PC-3 (cell line): ENCODE measurements around the gene PTPRE.

ENCODE experiments used
- CTCF ChIP-seq: fragments of 300-600 bp; sonication (generic); conservative IDR thresholded peaks from 2 replicates; pipeline ENCODE4 v1.5.1; 2017; ENCODE audit warnings: antibody characterized with exemption, low read depth, mild to moderate bottlenecking, low read length
- EZH2 ChIP-seq: fragments of 300-600 bp; sonication (generic); IDR thresholded peaks from one replicate; pipeline ENCODE4 v1.6.1; 2017; ENCODE audit warnings: antibody characterized with exemption, mild to moderate bottlenecking, low read length; ENCODE audit not compliant: unreplicated experiment
- EZH2phosphoT487 ChIP-seq: fragments of 300-600 bp; sonication (generic); IDR thresholded peaks from 2 replicates; pipeline ENCODE4 v1.6.1; 2018; ENCODE audit warnings: mild to moderate bottlenecking, antibody characterized with exemption, low read length, borderline replicate concordance

- TF ChIP-seq EZH2phosphoT487 (no peak), CTCF (no peak), EZH2 (no peak)
Observed at GRCh38 chr10:128073890-128074289, 167.0 kb downstream of the PTPRE start.
